Skeletal muscle satellite cell (primary cell): Measurements from ENCODE around the gene UNC5B.

Source experiments
- H3K27me3 ChIP-seq: 2 replicates; pipeline ENCODE4 v1.7.0; 2013; ENCODE audit warnings: low read length; ENCODE audit not compliant: control insufficient read depth, insufficient read depth
- H3K36me3 ChIP-seq: 2 replicates; pipeline ENCODE4 v1.7.0; 2013; ENCODE audit warnings: mild to moderate bottlenecking, control low read depth, low read length; ENCODE audit not compliant: insufficient read depth
- H3K4me1 ChIP-seq: 2 replicates; pipeline ENCODE4 v1.7.0; 2013; ENCODE audit warnings: low read length; ENCODE audit not compliant: control insufficient read depth, insufficient read depth
- H3K4me2 ChIP-seq: 2 replicates; pipeline ENCODE4 v1.7.0; 2013; ENCODE audit warnings: mild to moderate bottlenecking, low read length
- H3K4me3 ChIP-seq: 2 replicates; pipeline ENCODE4 v1.7.0; 2013; ENCODE audit warnings: low read length
- H3K9ac ChIP-seq: 2 replicates; pipeline ENCODE4 v1.7.0; 2013; ENCODE audit warnings: mild to moderate bottlenecking, low read depth, low read length, moderate library complexity
- H3K9me3 ChIP-seq: replicated peaks from 2 replicates; pipeline ENCODE4 v1.7.0; 2013; ENCODE audit warnings: mild to moderate bottlenecking, control low read depth, low read length

Gene UNC5B

GRCh38 chr10:71303569-71303907 lies 91.2 kb downstream of the UNC5B start:
- Histone ChIP-seq H3K4me1 (no peaks in the 10 kb centered on the region), H3K4me2 (no peak overlapping the region), H3K27me3 (peaks cover under 1% of the 10 kb centered on the region), H3K9ac (no peak overlapping the region), H3K4me3 (no peak overlapping the region), H3K36me3 (no peaks in the 10 kb centered on the region), H3K9me3 (no peaks in the 10 kb centered on the region)

GRCh38 chr10:71304914-71305313 lies 92.5 kb downstream of the UNC5B start:
- no peak overlapping the region for H3K4me2 ChIP-seq

GRCh38 chr10:71306979-71307378 lies 94.6 kb downstream of the UNC5B start:
- Histone ChIP-seq H3K9ac (no peak overlapping the region), H3K36me3 (no peaks in the 10 kb centered on the region), H3K4me2 (no peak overlapping the region), H3K4me3 (no peak overlapping the region), H3K27me3 (peaks cover 23% of the 10 kb centered on the region), H3K9me3 (no peaks in the 10 kb centered on the region), H3K4me1 (no peaks in the 10 kb centered on the region)

More at GRCh38 chr10:71304914-71305313, 92.5 kb downstream of the UNC5B start:
- Histone ChIP-seq H3K9me3 (no peaks in the 10 kb centered on the region), H3K4me3 (no peak overlapping the region), H3K4me1 (no peaks in the 10 kb centered on the region), H3K27me3 (peaks cover 10% of the 10 kb centered on the region), H3K36me3 (no peaks in the 10 kb centered on the region), H3K9ac (no peak overlapping the region)

- H3K36me3 ChIP-seq: no peaks in the 10 kb centered on the region
- no peak overlapping the region for H3K4me3 ChIP-seq
- no peak overlapping the region for H3K4me2 ChIP-seq
- no peaks in the 10 kb centered on the region for H3K4me1 ChIP-seq
- H3K9me3 ChIP-seq: no peaks in the 10 kb centered on the region
- H3K9ac ChIP-seq: no peak overlapping the region
- peaks cover 23% of the 10 kb centered on the region for H3K27me3 ChIP-seq
Measured at GRCh38 chr10:71307469-71308085, 95.2 kb downstream of the UNC5B start.

GRCh38 chr10:71308244-71308643 lies 95.9 kb downstream of the UNC5B start:
- H3K4me2 ChIP-seq: no peak overlapping the region
- no peaks in the 10 kb centered on the region for H3K9me3 ChIP-seq
- no peak overlapping the region for H3K4me3 ChIP-seq
- H3K36me3 ChIP-seq: no peaks in the 10 kb centered on the region
- H3K27me3 ChIP-seq: peaks cover 27% of the 10 kb centered on the region
- no peak overlapping the region for H3K9ac ChIP-seq
- peaks cover 2% of the 10 kb centered on the region for H3K4me1 ChIP-seq

GRCh38 chr10:71308985-71309384 lies 96.6 kb downstream of the UNC5B start:
- peaks cover 8% of the 10 kb centered on the region for H3K4me1 ChIP-seq
- H3K9me3 ChIP-seq: no peaks in the 10 kb centered on the region
- H3K9ac ChIP-seq: no peak overlapping the region
- no peak overlapping the region for H3K4me2 ChIP-seq
- no peak overlapping the region for H3K4me3 ChIP-seq
- no peaks in the 10 kb centered on the region for H3K36me3 ChIP-seq
- peaks cover 32% of the 10 kb centered on the region for H3K27me3 ChIP-seq

- Histone ChIP-seq H3K9me3 (no peaks in the 10 kb centered on the region), H3K4me3 (no peak overlapping the region), H3K36me3 (no peaks in the 10 kb centered on the region), H3K4me2 (no peak overlapping the region), H3K4me1 (peaks cover 8% of the 10 kb centered on the region), H3K9ac (no peak overlapping the region), H3K27me3 (peaks cover 32% of the 10 kb centered on the region)
Measured at GRCh38 chr10:71309919-71310318, 97.5 kb downstream of the UNC5B start.

GRCh38 chr10:71312220-71312619 lies 99.8 kb downstream of the UNC5B start:
- H3K36me3 ChIP-seq: no peaks in the 10 kb centered on the region
- no peak overlapping the region for H3K4me3 ChIP-seq
- H3K9ac ChIP-seq: no peak overlapping the region
- peaks cover 40% of the 10 kb centered on the region for H3K27me3 ChIP-seq
- H3K4me1 ChIP-seq: peaks cover 8% of the 10 kb centered on the region
- no peak overlapping the region for H3K4me2 ChIP-seq
- H3K9me3 ChIP-seq: no peaks in the 10 kb centered on the region

- Histone ChIP-seq H3K4me1 (peaks cover 8% of the 10 kb centered on the region), H3K4me2 (peak overlapping the region; percentile 39), H3K9me3 (no peaks in the 10 kb centered on the region), H3K4me3 (no peak overlapping the region), H3K27me3 (peaks cover 46% of the 10 kb centered on the region), H3K36me3 (no peaks in the 10 kb centered on the region), H3K9ac (no peak overlapping the region)
Measured at GRCh38 chr10:71312811-71313789, 100.7 kb downstream of the UNC5B start.

GRCh38 chr10:71314028-71314693 lies 101.8 kb downstream of the UNC5B start:
- Histone ChIP-seq H3K4me3 (no peak overlapping the region), H3K9me3 (no peaks in the 10 kb centered on the region), H3K36me3 (no peaks in the 10 kb centered on the region), H3K4me1 (peaks cover 8% of the 10 kb centered on the region), H3K27me3 (peaks cover 40% of the 10 kb centered on the region), H3K9ac (no peak overlapping the region), H3K4me2 (peak overlapping the region; percentile 40)

- H3K4me1 ChIP-seq: peaks cover 10% of the 10 kb centered on the region
- H3K9me3 ChIP-seq: no peaks in the 10 kb centered on the region
- no peak overlapping the region for H3K9ac ChIP-seq
- peak overlapping the region; percentile 40 for H3K4me2 ChIP-seq
- H3K27me3 ChIP-seq: peaks cover 37% of the 10 kb centered on the region
- no peaks in the 10 kb centered on the region for H3K36me3 ChIP-seq
- H3K4me3 ChIP-seq: no peak overlapping the region
Measured at GRCh38 chr10:71314694-71315225, 102.4 kb downstream of the UNC5B start.
